ENCODE data around the gene MAP3K14. TPM values are rescaled to one million over a fixed set of nuclear protein-coding genes. Genes with fewer than 3 reads are reported as not detected.

Gene MAP3K14
- total RNA-seq, 1 donor from 2014 or later = 6.6 TPM

DNA sequence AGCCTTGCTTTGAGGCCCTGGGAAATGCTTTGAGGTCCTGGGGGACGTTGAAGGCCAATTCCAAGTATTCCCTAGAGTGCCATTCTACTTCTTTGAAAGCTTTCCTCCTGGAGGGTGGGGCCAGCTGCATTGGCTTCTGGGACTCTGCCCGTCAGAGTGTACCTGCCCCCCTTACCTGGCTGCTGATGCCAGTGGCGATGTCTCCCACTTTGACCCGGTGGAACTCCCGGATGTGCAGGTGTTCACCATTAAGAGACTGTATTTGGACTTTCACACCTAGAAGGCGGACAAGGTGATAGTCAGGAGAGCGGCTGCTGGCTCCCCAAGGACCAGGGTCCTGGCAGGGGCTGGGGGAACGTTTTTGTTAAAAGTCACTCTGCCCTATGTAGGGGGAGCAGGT is 51.8 kb downstream of the MAP3K14 start:
- TF ChIP-seq, protein P1, sequence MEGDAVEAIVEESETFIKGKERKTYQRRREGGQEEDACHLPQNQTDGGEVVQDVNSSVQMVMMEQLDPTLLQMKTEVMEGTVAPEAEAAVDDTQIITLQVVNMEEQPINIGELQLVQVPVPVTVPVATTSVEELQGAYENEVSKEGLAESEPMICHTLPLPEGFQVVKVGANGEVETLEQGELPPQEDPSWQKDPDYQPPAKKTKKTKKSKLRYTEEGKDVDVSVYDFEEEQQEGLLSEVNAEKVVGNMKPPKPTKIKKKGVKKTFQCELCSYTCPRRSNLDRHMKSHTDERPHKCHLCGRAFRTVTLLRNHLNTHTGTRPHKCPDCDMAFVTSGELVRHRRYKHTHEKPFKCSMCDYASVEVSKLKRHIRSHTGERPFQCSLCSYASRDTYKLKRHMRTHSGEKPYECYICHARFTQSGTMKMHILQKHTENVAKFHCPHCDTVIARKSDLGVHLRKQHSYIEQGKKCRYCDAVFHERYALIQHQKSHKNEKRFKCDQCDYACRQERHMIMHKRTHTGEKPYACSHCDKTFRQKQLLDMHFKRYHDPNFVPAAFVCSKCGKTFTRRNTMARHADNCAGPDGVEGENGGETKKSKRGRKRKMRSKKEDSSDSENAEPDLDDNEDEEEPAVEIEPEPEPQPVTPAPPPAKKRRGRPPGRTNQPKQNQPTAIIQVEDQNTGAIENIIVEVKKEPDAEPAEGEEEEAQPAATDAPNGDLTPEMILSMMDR (conservative IDR thresholded peaks at IDR 0.05; ENCODE audit: low read depth, low read length) = no peak
- no peak for DNase-seq (ENCODE audit: low read depth)
- H3K4me3 ChIP-seq (ENCODE audit: low read depth, low read length) = no peak overlapping the region

DNA sequence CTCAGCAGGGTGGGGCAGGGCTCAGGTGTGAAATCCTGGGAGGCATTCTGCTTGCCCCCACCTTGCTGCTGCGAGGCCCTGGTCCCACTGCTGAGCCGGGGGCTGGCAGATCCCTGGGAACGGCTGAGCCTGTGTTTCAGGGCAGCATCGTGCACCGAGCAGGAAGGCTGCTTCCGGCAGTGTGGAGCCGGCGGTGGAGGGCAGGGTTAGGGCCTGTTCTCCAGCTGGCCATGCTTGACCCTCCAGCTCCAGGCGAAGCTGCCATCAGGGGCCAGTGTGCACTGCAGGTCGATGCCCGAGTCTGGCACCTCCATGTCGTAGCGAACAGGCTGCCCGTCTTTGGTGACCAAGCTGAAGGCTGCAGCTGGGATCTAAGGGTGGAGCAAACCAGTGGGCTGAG is 52.4 kb downstream of the MAP3K14 start:
- DNase-seq (ENCODE audit: low read depth) = no peak
- no peak overlapping the region for H3K4me3 ChIP-seq (ENCODE audit: low read depth, low read length)
- TF ChIP-seq, protein P1 (conservative IDR thresholded peaks at IDR 0.05; ENCODE audit: low read depth, low read length) = no peak

DNA sequence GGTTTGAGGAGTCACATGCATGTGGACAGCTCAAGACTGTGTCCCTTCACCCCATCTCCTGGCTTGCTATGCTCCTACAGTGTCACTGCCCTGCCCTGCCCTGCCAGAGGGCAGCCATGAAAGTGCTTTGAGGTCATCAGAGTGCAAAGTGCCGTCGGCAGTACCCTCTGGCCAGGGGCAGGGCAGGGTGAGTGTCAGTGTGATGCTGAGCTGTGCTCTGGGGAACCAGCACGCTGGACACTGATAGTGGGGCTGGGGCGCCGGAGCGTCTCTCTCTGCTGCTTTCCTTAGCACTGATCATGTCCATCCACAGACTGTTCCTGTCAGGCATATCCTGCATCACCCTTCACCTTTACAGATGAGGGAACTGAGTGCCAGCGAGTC is 53.4 kb downstream of the MAP3K14 start:
- TF ChIP-seq, protein P1 (conservative IDR thresholded peaks at IDR 0.05; ENCODE audit: low read depth, low read length) = no peak
- H3K4me3 ChIP-seq (ENCODE audit: low read depth, low read length) = no peak overlapping the region
- DNase-seq (ENCODE audit: low read depth) = no peak

DNA sequence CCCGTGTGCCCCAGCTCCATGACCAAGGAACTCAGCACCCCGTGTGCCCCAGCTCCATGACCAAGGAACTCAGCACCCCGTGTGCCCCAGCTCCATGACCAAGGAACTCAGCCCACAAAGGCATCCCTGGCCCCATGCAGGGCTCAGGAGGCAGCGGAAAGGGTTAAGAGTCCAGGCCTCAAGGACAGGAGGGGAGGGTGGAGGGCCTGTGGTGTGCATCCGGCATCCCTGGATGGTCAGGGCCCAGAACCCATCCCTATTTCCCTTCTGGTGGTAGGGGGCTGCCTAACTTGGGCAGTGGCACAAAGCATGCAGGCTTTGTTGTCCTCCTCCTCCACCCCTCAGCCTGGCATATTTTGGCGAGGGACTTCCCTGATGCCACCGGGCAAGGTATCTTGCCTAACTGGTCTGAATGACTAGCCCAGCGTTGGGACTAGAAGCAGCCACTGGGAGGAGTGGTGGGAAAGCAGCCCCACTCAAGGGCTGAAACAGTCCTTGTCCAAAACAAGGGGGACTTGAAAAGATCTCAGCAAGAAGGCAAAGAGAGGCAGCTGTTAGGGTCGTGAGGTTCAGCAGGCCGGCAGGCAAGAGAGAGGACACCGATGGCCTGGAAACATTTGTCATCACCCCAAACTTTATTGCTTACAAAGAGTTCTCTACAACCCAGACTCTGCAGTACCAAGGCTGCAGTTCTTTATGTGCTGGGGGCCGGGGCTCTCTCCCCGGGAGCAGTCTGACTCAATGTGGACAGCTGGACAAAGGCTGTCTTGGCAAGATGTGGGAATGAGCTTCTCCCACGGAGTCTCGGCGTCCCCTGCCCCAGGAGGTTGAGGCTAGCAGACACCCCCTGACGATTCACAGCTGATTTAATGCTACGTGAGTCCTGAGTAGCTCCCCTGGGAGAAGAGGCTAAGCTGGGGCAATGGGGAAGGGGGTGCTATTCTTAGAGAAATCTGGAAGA is 54.0 kb downstream of the MAP3K14 start:
- TF ChIP-seq, protein P1 (conservative IDR thresholded peaks at IDR 0.05; ENCODE audit: low read depth, low read length) = no peak
- no peak overlapping the region for H3K4me3 ChIP-seq (ENCODE audit: low read depth, low read length)
- no peak for DNase-seq (ENCODE audit: low read depth)

DNA sequence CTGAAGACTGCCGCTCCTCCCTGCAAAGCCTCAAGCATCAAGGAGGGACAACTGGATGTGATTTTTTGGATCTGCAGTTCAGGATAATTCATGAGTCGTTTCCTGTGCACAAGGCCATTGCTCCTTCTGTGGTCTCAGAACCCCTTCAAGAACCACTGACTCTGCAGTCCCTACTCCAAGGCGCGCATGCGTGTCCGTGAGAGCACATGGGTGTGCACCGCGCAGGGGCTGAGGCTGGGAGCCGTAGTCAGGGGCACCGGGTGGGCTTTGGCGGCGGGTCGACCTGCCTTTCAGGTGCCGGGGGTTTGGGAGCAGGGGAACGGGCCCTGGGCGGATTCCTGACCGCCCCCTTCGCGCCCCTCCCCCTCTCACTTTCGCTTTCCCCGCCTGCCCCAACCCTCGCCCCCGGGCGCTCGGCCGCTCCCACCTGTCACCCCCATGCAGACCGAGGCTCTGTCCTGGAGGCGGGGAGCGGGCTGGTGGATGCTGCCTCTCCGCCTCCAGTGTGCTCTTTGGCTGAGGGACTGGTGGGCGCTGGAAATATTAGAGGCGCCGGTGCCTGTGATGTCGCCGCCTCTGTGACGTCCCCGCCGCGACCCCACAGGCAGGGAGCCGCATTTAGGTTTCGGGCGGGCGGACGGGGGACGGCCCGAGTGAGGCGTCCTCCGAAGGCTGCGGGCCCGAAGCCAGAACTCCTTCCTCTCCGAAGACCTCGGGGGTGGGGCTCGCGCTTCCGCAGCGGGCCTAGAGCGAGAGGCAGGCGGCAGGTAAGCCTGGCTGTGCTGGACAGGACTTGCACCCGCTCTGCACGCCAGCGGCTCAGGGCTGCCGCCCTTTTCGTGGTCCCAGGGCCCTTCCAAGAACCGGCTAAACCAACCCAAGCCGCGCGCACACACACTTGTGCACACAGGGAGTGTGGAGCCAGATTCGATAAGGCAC is 55.0 kb downstream of the MAP3K14 start, which contains the start of gene SPATA32:
Gene SPATA32, minus strand, starts transcription at position 518 of the 939 bp plus-strand sequence. Its CDS starts 78 bp downstream, at position 440.
- TF ChIP-seq, protein P1 (conservative IDR thresholded peaks at IDR 0.05; ENCODE audit: low read depth, low read length) = no peak
- peak within 1 kb of the TSS; percentile 54 for H3K4me3 ChIP-seq (ENCODE audit: low read depth, low read length)
- DNase-seq (ENCODE audit: low read depth) = no peak

DNA sequence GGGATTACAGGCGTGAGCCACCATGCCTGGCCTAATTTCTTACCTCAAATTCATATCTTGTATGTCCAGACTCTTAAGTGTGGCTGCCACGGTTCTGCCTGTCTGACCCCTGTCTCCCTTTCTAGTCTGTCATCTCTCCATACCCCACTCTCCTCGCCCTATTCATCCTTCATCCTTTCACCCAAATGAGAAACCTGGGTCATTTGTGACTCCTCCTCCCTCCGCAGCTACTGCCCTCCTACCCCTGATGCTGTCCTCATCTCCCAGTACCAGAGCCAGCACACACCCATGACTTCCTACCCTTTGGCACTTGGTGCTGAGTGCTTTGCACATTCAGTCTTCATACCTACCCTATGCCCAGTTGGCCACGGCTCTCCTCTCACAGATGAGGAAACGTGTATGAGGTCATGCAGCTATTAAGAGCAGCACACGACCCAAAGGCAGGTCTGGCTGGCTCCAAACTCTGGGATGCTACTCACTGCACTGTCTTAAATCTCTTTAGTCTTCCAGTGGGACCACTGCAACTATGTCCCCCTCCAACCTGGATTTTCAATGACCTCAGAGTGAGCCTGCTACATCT is 56.5 kb downstream of the MAP3K14 start:
- TF ChIP-seq, protein P1 (conservative IDR thresholded peaks at IDR 0.05; ENCODE audit: low read depth, low read length) = no peak
- no peak overlapping the region for H3K4me3 ChIP-seq (ENCODE audit: low read depth, low read length)
- DNase-seq (ENCODE audit: low read depth) = no peak

All from epithelial cell of proximal tubule (primary cell).